SJCRH30 (cell line): ENCODE results near the gene IL18BP. TPM values are rescaled to one million over a fixed set of nuclear protein-coding genes. Genes with fewer than 3 reads are reported as not detected.

Experiments used
- DNase-seq, 2 experiments: peaks; one replicate each; pipeline ENCODE4 v3.0.0-alpha.2; 2015 to 2020
- H3K27ac ChIP-seq: fragments of 250-450 bp; sonication (Bioruptor Pico); 2 replicates; pipeline ENCODE4 v1.5.1; 2020; ENCODE audit warnings: mild to moderate bottlenecking, moderate library complexity
- H3K27me3 ChIP-seq: fragments of 250-450 bp; sonication (Bioruptor Pico); 2 replicates; pipeline ENCODE4 v1.5.1; 2020; ENCODE audit warnings: mild to moderate bottlenecking, moderate library complexity
- H3K36me3 ChIP-seq: fragments of 250-450 bp; sonication (Bioruptor Pico); 2 replicates; pipeline ENCODE4 v1.5.1; 2020; ENCODE audit warnings: mild to moderate bottlenecking, moderate library complexity
- H3K4me1 ChIP-seq: fragments of 250-450 bp; sonication (Bioruptor Pico); 2 replicates; pipeline ENCODE4 v1.5.1; 2020; ENCODE audit warnings: mild to moderate bottlenecking, moderate library complexity
- H3K4me3 ChIP-seq: fragments of 250-450 bp; sonication (Bioruptor Pico); 2 replicates; pipeline ENCODE4 v1.5.1; 2020; ENCODE audit warnings: mild to moderate bottlenecking, moderate library complexity
- H3K9me3 ChIP-seq: fragments of 250-450 bp; sonication (Bioruptor Pico); replicated peaks from 2 replicates; pipeline ENCODE4 v1.5.1; 2020; ENCODE audit warnings: mild to moderate bottlenecking, moderate library complexity
- total RNA-seq: library from RNA; depleted of rRNA; stranded (reverse); fragments of >200 nt; shearing (Covaris generic); gene quantifications from 2 replicates; pipeline ENCODE4 v1.2.3, GENCODE V29; 2014

The IL18BP gene
- total RNA-seq, 1 experiment from 2014 or later = 5.5 TPM

GRCh38 chr11:72013765-72014711, 15.3 kb downstream of the IL18BP start:
- no peaks in the 10 kb centered on the region for H3K27me3 ChIP-seq
- H3K9me3 ChIP-seq = no peaks in the 10 kb centered on the region
- no peaks in the 10 kb centered on the region for H3K4me1 ChIP-seq
- H3K36me3 ChIP-seq = peaks cover 60% of the 10 kb centered on the region
- no peak for DNase-seq
- no peak overlapping the region for H3K4me3 ChIP-seq
- H3K27ac ChIP-seq = no peak overlapping the region

GRCh38 chr11:72014761-72015320, 16.1 kb downstream of the IL18BP start:
- no peak for DNase-seq
- H3K27me3 ChIP-seq = no peaks in the 10 kb centered on the region
- H3K9me3 ChIP-seq = no peaks in the 10 kb centered on the region
- peaks cover 67% of the 10 kb centered on the region for H3K36me3 ChIP-seq
- H3K4me3 ChIP-seq = no peak overlapping the region
- H3K27ac ChIP-seq = no peak overlapping the region
- no peaks in the 10 kb centered on the region for H3K4me1 ChIP-seq

GRCh38 chr11:72015511-72016061, 16.9 kb downstream of the IL18BP start:
- DNase-seq = no peak
- H3K36me3 ChIP-seq = peaks cover 68% of the 10 kb centered on the region
- no peaks in the 10 kb centered on the region for H3K9me3 ChIP-seq
- no peak overlapping the region for H3K27ac ChIP-seq
- no peaks in the 10 kb centered on the region for H3K4me1 ChIP-seq
- H3K4me3 ChIP-seq = no peak overlapping the region
- no peaks in the 10 kb centered on the region for H3K27me3 ChIP-seq

- no peaks in the 10 kb centered on the region for H3K27me3 ChIP-seq
- H3K9me3 ChIP-seq = no peaks in the 10 kb centered on the region
- H3K4me1 ChIP-seq = no peaks in the 10 kb centered on the region
- no peak overlapping the region for H3K4me3 ChIP-seq
- H3K36me3 ChIP-seq = peaks cover 82% of the 10 kb centered on the region
- H3K27ac ChIP-seq = no peak overlapping the region
- no peak for DNase-seq
Observed at GRCh38 chr11:72018171-72018570, 19.5 kb downstream of the IL18BP start.

- no peak overlapping the region for H3K4me3 ChIP-seq
- peaks cover 79% of the 10 kb centered on the region for H3K36me3 ChIP-seq
- DNase-seq = no peak
- no peaks in the 10 kb centered on the region for H3K9me3 ChIP-seq
- H3K4me1 ChIP-seq = no peaks in the 10 kb centered on the region
- no peaks in the 10 kb centered on the region for H3K27me3 ChIP-seq
- H3K27ac ChIP-seq = no peak overlapping the region
Observed at GRCh38 chr11:72023335-72023734, 24.6 kb downstream of the IL18BP start.

- Histone ChIP-seq H3K9me3 (no peaks in the 10 kb centered on the region), H3K4me1 (no peaks in the 10 kb centered on the region), H3K27me3 (no peaks in the 10 kb centered on the region), H3K4me3 (no peak overlapping the region), H3K27ac (no peak overlapping the region), H3K36me3 (peaks cover 77% of the 10 kb centered on the region)
- DNase-seq = no peak
Observed at GRCh38 chr11:72024069-72024754, 25.5 kb downstream of the IL18BP start.

- Histone ChIP-seq H3K4me3 (no peak overlapping the region), H3K36me3 (peaks cover 64% of the 10 kb centered on the region), H3K9me3 (no peaks in the 10 kb centered on the region), H3K27me3 (no peaks in the 10 kb centered on the region), H3K4me1 (no peaks in the 10 kb centered on the region), H3K27ac (no peak overlapping the region)
- no peak for DNase-seq
Observed at GRCh38 chr11:72026090-72026489, 27.4 kb downstream of the IL18BP start.

GRCh38 chr11:72030472-72031045, 31.9 kb downstream of the IL18BP start:
- H3K27me3 ChIP-seq = no peaks in the 10 kb centered on the region
- no peak overlapping the region for H3K27ac ChIP-seq
- DNase-seq = no peak
- no peak overlapping the region for H3K4me3 ChIP-seq
- no peaks in the 10 kb centered on the region for H3K4me1 ChIP-seq
- no peaks in the 10 kb centered on the region for H3K9me3 ChIP-seq
- H3K36me3 ChIP-seq = peaks cover 50% of the 10 kb centered on the region

GRCh38 chr11:72036687-72037086, 38.0 kb downstream of the IL18BP start:
- no peak overlapping the region for H3K4me3 ChIP-seq
- peaks cover 22% of the 10 kb centered on the region for H3K36me3 ChIP-seq
- DNase-seq = no peak
- H3K27ac ChIP-seq = no peak overlapping the region
- H3K9me3 ChIP-seq = no peaks in the 10 kb centered on the region
- H3K4me1 ChIP-seq = peaks cover 27% of the 10 kb centered on the region
- H3K27me3 ChIP-seq = no peaks in the 10 kb centered on the region

- Histone ChIP-seq H3K27ac (no peak overlapping the region), H3K4me3 (no peak overlapping the region), H3K4me1 (peaks cover 34% of the 10 kb centered on the region), H3K9me3 (no peaks in the 10 kb centered on the region), H3K36me3 (peaks cover 16% of the 10 kb centered on the region), H3K27me3 (no peaks in the 10 kb centered on the region)
- peak; percentile 18 to 21 for DNase-seq
Observed at GRCh38 chr11:72037554-72038311, 39.0 kb downstream of the IL18BP start.

- DNase-seq = no peak
- H3K4me3 ChIP-seq = no peak overlapping the region
- H3K36me3 ChIP-seq = peaks cover 14% of the 10 kb centered on the region; the same call in 1 of the 2 replicates
- H3K4me1 ChIP-seq = peaks cover 35% of the 10 kb centered on the region
- H3K27ac ChIP-seq = no peak overlapping the region
- no peaks in the 10 kb centered on the region for H3K9me3 ChIP-seq
- H3K27me3 ChIP-seq = no peaks in the 10 kb centered on the region
Observed at GRCh38 chr11:72038491-72038890, 39.8 kb downstream of the IL18BP start.

- H3K36me3 ChIP-seq = peaks cover 12% of the 10 kb centered on the region; the same call in 1 of the 2 replicates
- peaks cover 35% of the 10 kb centered on the region for H3K4me1 ChIP-seq
- no peaks in the 10 kb centered on the region for H3K27me3 ChIP-seq
- peak in 1 of 2 experiments; percentile 41 for DNase-seq
- H3K9me3 ChIP-seq = no peaks in the 10 kb centered on the region
- no peak overlapping the region for H3K4me3 ChIP-seq
- no peak overlapping the region for H3K27ac ChIP-seq
Observed at GRCh38 chr11:72039031-72039855, 40.5 kb downstream of the IL18BP start.

- Histone ChIP-seq H3K9me3 (no peaks in the 10 kb centered on the region), H3K4me1 (peaks cover 35% of the 10 kb centered on the region), H3K4me3 (peak overlapping the region; percentile 70), H3K27ac (peak overlapping the region; percentile 85; the same call in 1 of the 2 replicates), H3K27me3 (no peaks in the 10 kb centered on the region), H3K36me3 (peaks cover 9% of the 10 kb centered on the region; the same call in 1 of the 2 replicates)
- DNase-seq = no peak
Observed at GRCh38 chr11:72039856-72040401, 41.2 kb downstream of the IL18BP start.
